NCI-H226 (cell line): ENCODE data around the gene BRD1.

ENCODE experiments used
- DNase-seq: peaks from one replicate; pipeline ENCODE4 v3.0.0-alpha.2; 2015

The BRD1 gene

DNA sequence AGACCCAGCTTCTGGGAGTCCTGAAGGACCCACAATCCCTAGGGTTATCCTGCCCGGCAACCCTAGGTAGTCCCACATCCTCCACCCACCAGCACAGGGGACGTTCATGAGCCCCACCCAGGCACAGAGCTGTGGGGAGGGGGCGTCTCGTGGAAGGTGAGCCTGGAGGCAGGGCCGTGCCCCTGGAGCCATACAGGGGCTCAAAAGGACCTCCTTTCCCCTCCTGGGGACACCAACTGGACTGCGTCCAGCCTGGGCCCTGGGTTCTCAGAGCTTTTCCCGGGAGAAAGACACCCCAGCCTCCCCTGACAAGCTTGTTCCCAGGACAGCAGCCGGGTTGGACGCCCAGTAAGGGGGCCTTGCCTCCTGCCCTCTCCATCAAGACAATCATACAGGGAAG is 78.4 kb downstream of the BRD1 start:
- no peak for DNase-seq

DNA sequence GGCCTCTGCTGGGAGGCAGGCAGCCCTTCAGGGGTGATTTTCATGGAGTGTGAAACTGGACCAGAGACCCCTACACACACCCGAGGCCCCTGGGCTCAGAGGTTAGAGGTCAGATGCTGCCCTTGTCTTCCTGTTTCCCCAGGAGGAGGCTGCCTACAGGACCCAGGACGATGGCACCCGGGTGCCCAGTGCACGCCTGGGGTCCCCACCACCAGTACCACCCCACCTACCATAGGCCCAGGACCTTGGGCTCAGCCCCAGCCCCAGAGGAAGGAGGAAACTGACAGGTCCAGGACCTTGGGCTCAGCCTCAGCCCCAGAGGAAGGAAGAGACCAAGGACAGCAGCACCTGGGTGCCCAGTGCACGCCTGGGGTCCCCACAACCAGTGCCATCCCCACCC is 79.2 kb downstream of the BRD1 start:
- no peak for DNase-seq

DNA sequence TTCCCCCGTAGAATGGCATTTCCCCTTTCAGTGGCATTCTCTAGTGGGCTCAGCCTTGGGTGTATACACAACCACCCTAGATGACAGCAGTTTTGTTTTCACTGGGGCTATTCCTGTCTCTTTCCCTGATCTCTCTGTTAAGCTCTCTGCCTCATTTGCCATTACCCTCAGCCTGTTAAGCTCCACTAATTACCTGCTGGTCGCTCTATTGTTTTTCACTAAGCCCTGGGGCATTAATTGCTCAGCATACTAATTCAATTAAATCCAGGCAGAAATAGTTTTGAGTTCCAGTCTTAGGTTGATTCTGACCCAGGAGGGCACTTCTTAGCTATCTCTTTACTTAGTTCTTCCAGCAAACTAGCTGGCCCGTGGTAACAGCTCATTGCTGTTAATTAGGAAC is 80.0 kb downstream of the BRD1 start:
- DNase-seq = no peak

DNA sequence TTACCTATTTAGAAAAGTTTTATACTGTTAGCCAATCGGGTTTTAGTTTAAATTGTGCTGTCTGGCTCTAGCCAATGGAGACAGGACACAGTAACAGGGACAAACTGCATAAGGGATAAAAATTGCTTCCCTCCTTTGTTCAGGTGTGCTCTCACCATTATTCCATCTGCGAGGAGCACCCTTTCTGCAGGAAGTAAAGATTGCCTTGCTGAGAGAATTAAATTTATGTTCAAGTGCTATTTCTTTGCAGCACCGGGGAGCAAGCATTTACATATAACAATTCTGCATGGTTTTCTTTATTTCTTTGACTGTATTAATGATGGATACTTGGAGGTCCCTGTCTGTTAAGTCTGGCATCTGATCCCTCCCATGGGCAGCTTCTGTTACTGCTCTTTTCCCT is 80.5 kb downstream of the BRD1 start:
- DNase-seq = no peak

DNA sequence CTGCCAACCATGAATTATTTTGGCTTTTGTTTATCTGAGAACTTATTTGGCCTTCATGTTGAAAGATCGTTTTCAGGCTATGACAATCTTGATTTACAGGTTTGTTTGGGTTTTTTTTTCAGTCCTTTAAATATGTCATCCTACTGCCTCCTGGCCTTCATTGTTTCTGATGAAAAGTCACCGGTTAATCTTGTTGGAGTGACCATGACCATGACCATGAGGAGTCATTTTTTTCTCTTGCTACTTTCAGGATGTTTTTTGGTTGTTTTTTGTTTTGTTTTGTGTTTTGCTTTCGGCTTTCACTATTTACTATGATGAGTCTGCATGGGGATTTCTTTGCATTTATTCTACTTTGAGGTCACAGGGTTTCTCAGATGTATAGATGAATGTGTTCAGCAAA is 81.6 kb downstream of the BRD1 start:
- no peak for DNase-seq

DNA sequence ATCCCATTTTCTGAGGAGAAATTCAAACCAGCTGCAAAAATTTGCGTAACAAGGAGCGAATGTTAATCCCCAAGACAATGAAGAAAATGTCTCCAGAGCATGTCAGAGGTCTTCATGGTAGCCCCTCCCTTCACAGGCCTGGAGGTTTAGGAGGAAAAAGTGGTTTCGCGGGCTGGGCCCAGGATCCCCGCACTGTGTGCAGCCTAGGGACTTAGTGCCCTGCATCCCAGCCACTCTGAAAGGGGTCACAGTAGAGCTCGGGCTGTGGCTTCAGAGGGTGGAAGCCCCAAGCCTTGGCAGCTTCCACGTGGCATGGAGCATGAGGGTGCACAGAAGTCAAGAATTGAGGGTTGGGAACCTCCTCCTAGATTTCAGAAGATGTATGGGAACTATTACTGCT is 87.4 kb downstream of the BRD1 start:
- DNase-seq = no peak

DNA sequence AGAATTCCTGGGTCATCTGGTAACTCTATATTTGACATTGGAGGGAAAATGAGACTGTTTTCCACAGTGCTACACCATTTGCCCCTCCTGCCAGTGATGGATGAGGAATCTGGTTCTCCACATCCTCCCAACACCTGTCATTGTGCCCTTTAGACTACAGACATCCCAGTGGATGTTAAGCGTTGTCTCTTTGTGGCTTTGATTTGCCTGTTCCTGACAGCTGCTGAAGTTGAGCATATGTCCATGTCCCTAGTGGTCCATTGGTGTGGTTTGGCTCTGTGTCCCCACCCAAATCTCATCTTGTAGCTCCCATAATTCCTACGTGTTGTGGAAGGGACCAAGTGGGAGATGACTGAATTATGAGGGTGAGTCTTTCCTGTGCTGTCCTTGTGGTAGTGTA is 88.5 kb downstream of the BRD1 start:
- no peak for DNase-seq

DNA sequence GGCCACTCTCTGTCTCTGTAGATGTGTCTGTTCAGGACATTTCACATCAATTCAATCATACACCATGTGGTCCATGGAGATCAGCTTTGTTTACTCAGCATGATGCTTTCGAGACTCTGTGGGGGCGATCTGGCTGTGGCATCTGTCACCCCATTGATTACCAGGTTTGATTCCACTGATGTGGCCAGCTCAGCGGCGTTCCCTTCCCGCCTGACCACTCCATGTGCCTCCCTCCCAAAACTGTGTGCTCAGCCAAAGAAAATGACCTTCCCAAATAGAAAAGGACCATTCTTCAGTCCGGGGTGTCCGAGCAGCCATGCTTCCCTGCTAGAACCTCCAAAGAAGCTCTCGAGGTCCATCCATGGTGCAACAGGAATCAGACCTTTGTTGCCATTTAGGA is 89.1 kb downstream of the BRD1 start:
- no peak for DNase-seq

DNA sequence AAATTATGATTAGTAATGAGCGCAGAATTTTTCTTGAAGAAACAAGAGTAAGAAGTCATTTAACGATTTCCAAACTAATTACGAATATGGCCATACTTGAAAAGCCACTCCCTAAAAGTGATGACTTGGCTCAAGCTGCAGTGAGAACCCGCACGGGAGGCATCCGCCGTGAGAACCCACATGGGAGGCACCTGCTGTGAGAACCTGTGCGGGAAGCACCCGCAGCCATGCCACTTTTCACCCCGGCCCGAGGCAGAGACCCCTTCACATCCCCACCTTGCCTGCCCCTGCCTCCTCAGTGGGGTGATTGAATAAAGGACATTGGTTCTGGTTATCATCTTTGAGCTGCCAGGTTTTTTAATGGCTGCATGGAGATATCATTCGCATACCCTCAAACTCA is 89.7 kb downstream of the BRD1 start:
- no peak for DNase-seq

DNA sequence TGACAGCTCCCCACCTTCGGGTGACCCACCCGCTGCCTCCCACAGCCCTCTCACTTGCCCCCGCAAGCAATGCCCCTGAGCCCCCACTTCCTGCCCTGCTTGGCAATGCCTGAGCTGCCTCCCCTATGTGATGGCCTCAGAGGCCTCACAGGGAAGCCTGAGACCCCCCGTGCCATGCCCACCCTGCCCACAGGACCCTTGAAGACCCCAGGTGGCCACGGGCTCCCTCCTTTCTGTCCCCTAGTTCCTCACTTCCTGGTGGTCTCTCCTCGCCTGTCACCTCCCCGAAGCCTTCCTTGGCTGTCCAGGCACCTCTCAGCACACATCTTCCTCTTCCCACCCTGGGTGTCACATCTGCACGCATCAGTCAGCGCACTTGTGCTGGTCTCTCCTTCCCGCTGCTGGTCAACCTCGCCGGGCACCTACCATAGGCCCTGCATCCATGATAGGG is 90.5 kb downstream of the BRD1 start:
- no peak for DNase-seq

DNA sequence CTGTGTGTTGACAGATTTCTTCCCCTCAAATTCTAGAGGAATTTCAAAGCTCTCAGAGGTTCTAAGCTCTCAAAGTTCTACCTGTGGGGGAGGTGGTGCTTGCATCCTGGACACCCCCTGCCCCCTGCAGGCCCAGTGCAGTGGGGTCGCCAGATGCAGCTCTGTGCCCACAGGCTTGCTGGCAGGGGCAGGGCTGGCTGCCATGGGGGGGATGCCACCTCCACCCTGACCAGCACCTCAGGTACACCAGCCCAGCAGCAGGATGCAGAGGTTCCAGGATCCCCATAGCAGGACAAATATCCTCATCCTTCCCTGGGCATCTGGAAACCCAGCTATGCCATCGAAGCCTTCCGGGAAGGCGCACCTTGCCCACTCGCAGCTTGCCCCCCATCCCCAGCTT is 91.1 kb downstream of the BRD1 start:
- DNase-seq = no peak

DNA sequence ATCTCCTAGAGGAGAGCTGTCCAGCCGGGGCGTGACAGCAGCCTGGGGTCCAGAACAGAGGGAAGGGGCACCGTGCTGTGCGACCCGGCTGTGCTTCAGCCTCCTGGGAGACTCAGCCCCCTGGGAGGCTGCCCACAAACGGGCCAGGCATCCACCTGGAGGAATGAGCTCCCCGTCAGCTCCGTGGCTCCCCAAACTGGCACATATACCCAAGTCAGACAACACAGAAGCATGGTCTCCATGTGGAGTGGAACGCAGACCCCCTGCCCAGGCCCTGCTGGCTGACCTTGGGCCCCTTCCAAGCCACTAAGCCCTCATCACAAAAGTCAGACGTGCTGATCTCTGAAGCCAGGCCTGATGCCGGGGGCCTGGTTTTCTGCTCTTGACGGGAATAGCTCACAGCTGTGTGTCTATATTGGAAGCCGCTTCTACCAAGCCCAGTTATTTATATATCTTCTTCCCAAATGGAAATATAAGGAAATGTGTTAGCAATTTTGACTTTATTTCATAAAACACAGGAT is 91.7 kb downstream of the BRD1 start:
- no peak for DNase-seq

DNA sequence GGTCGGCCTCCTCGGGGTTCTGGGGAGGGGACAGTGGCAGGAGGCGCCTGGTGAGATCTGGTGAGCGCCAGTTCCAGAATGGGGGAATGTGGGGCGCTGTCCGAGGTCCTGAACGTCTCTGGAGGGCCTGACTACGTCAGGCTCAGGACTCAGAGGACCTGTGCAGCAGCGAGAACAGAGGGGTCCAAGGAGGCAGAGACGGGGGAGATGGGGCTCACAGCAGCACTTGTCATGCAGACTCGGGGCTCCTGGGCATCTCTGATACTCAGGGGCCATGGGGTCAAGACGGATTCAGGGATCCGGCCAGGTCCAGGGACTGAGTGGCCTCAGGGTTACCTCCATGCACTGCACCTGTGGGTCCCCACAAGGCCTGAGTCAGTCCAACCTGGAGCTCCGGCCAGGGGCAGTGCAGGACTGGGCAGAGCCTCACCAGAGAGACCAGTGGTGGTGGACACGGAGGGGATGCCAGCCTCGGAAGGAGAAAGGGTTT is 92.2 kb downstream of the BRD1 start:
- DNase-seq = no peak

DNA sequence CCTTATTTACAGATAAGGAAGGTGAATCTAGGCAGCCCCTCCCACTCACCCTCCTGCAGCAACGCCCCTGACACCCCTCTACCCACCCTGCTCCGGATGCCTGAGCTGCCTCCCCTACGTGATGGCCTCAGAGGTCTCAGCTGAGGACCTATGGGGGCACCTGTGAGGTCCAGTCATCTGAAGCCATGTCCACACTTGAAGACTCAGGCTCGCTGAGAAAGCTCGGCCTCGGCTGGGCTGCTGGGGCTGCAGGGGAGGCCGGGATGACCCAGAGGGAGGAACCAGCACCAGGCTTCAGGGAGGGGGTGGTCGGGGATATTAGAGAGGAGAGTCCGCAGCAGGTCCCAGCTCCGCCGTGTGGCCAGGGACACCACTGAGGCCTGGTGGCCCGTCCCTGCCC is 92.8 kb downstream of the BRD1 start:
- DNase-seq = no peak

DNA sequence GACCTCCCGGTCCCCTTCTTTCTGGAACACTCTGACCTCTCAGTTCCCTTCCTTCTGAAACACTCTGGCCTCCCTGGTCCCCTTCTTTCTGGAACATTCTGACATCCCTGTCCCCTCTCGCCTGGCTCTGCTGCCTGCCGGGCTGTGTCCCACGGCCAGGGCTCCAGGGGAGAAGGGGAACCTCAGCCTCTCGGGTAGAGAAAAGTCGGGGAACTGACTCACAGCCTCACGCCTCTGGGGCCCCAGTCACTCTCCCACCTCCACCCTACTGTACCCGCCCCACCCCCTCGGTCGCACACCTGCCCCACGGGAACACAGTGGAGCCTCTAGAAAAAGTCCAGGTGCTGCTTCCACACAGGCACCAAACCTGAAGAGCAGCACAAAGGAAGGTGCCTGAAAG is 93.3 kb downstream of the BRD1 start:
- DNase-seq = no peak

DNA sequence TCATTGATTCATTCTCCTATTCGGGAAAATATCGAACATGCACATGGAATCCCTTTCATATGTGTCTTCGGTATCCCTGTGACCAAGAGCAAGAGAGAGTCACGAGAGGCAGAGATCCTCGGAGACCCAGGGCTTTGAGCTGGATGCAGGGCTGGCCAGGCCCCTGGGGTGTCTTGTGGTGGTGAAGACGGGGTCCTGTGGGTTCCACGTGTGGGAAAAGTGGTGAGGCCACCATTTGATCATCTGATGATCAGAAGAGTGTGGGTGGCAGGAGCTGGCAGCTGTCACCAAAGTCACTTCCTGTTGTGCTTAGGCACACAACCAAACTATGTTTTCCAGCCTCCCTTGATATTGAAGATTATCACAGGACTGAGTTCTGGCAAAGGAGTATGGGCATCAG is 94.0 kb downstream of the BRD1 start:
- no peak for DNase-seq

DNA sequence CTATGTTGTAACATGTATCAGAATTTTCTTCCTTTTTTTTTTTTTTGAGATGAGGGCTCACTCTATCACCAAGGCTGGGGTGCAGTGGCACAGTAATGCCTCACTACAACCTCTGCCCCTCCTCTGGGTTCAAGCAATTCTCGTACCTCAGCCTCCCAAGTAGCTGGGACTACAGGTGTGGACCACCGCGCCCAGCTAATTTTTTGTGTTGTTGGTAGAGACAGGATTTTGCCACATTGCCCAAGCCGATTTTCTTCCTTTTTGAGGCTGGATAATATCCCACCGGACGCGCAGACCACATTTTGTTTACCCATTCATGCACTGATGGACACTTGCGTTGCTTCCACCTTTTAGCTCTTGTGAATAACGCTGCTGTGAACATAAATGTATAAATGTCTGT is 97.0 kb downstream of the BRD1 start:
- DNase-seq = no peak

DNA sequence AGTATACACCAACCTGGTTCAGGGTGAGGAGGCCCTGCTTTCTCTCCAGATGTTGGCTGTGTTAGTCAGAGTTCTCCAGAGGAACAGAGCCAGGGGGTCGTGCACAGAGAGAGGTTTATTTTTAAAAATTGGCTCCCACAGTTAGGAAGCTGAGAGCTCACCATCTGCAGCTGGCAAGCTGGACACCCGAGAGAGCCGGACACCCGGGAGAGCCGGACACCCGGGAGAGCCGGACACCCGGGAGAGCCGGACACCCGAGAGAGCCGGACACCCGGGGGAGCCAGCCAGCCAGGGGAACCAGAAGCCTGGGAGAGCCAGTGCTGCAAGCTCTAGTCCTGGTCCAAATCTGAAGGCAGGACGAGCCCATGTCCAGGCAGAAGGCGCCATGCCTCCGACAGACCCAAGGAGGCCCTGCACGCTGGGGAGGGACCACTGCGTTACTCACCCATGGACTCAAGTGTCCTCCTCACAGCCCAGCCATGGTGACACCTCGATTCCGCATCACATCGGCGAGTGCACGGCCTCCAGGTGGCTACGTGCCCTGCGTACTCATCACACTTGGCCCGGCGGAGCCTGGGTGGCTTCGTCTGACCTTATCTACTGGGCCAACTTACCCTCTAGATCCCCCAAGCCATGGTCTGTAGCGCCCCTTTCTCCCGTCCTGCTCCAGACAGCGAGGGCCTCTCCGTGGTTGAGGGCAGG is 99.0 kb downstream of the BRD1 start:
- DNase-seq = no peak

DNA sequence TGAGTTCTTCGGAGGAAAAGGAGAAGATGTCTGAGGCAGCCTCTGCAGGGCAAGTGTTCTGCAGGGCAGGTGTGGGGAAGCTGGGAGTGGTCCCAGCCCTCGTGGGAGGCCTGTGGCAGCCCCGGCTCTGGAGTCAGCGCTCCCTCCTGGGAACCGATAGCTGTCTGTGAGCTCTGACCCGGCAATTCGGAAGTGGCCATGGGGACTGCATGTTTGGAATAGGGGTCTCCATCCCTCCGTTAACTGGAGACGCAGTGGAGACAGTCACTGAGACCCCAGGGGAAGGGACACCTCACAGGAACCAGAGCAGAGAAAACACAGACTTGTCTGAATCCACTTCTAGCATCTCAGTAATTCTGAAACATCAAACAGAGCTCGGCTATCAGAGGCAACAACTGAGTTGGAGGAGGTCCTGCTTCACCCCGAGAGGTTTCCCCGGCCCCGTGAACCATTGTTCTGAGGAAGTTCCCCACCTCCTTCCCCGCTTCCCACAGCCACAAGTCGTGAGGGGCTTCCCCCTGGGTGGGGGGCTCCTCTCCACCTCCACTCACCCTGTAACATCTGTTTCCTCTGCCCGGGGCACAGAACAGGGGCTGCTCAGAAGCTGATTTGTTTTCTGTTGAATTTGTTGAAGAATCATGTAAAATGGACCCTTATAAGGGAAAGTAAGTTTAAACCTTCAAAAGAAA is 99.6 kb downstream of the BRD1 start:
- DNase-seq = no peak

DNA sequence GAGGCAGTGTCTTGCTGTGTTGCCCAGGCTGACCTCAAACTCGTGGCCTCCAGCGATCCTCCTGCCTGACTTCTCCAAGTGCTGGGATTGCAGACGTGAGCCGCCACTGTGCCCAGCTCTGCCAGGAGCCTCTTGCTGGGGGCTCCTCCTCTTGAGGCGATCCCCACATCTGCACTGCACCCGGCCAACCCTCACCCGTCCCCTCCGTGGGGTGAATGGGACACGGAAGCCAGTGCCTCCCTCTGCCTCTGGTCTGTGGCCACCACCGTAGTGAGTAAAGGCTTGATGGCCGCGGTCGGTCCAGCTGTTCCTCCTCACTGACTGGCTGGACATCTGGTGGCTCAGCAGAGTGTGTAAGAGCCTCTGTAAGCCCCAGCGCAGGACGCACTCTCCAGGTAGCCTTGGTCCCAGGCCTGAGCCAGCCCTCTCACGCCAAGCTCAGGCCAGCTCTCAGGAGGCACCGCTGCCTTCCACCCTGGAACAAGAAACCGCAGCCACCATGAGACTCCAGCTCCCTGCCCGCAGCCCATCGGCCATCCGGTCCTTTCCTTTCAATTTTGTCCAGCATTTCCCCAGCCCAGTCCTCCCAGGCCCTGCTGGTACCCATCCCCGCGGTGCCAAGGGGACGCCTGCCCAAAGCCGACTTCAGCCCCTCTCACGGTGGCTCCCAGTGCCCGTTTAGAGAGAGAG is 100.3 kb downstream of the BRD1 start:
- no peak for DNase-seq

DNA sequence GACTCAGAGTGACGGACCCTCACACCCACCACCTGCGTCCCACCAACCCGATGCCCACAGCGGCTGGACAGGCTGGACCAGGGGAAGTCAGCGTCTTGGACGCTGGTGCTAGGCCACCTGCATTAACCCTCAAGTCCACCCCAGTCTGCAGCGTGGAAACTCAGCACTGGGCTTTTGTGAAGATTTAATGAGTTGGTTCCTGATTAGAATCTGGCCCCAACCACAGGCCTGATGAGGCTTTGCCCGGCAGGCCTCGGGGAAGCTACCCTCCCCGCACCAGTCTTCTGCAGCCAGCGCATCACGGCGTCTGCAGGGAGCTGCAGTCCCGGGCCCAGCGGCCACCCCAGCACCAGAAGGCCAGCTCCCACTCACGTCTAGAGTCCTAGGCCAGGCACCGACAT is 101.0 kb downstream of the BRD1 start:
- DNase-seq = no peak

DNA sequence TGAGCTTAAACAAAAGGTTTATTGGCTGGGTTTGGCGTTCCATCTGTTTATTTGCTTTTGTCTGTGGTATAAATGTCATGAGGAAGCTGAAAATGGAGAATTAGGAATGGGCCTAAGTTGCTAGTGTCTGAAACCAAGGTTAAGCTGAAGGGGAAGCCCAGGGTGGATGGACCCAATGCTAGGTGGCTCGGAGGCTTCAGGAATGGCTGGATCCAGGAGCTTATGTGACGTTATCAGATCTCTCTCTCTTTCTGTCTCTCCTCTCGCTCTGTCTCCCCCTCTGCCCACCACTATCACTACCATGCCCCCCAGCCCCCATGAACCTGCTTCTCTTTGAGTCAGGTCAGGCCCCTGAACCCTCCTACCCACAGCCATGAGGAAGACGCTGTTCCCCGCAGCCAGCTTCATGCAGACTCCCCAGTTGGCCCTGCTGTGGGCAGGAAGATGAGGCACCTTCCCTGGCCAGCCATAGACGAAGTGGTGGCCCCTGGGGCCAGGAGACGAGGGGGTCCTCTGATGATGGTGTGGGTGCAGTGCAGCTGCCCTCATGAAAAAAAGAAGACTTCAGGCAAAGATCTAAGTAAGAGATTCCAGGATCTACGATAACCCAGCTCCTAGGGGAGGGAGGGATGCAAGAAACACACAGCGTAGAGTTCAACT is 101.5 kb downstream of the BRD1 start:
- no peak for DNase-seq

DNA sequence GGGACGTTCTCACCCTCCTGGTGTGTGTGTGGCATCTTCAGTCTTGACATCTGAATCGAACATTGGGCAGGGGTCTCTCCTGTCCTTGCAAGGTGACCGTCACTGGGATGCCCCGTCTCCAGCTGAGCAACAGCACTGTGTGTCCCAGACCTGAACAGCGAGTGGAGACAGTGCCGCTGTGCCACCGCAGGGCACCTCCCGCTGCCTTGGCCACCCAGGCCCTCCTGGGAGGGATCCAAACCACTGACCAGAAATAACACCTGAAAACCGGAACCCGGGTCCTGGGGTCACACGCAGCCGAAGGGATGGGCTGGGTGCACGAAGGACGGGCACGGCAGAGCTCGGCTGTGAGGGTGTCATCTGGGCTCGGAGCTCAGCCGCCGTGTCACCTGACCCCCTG is 102.2 kb downstream of the BRD1 start:
- DNase-seq = no peak
